Measurements from ENCODE around the gene STEAP3. TPM values are rescaled to one million over a fixed set of nuclear protein-coding genes. Genes with fewer than 3 reads are reported as not detected.

Gene STEAP3
- total and polyA plus RNA-seq, 2 donors (not counting 1 experiment from before 2014, with no cell fraction given) = 13.7 to 28.4 TPM

- Histone ChIP-seq H3K79me2 (ENCODE audit: control insufficient read depth, insufficient read depth, low read length) (no peaks in the 10 kb centered on the region), H3K9me3 (ENCODE audit: control insufficient read depth, insufficient read depth, low read depth, low read length) (no peaks in the 10 kb centered on the region), H2AFZ (ENCODE audit: low read length) (no peak overlapping the region), H3K4me3 (replicated peaks in 1 of 4; ENCODE audit: control extremely low read depth in 1 of 4, insufficient read depth in 1 of 4, low read depth in 3 of 4, low read length in 4 of 4) (no peak overlapping the region), H3K27me3 (ENCODE audit: control insufficient read depth, insufficient read depth, low read length) (peaks cover 4% of the 10 kb centered on the region), H3K27ac (ENCODE audit: insufficient read depth, low read length) (no peak overlapping the region), H3K4me2 (ENCODE audit: extremely low read depth, insufficient read depth, low read length) (no peak overlapping the region), H4K20me1 (ENCODE audit: control insufficient read depth, extremely low read depth, insufficient read depth, low read length) (no peaks in the 10 kb centered on the region), H3K9ac (ENCODE audit: insufficient read depth, low read length) (no peak overlapping the region), H3K4me1 (ENCODE audit: control insufficient read depth, extremely low read depth, insufficient read depth, low read length) (no peaks in the 10 kb centered on the region), H3K36me3 (ENCODE audit: control insufficient read depth, insufficient read depth, low read length) (no peaks in the 10 kb centered on the region)
- TF ChIP-seq EZH2 (IDR thresholded peaks at IDR 0.05; ENCODE audit: low read length, missing control alignments) = no peak
- TF ChIP-seq, protein P1, sequence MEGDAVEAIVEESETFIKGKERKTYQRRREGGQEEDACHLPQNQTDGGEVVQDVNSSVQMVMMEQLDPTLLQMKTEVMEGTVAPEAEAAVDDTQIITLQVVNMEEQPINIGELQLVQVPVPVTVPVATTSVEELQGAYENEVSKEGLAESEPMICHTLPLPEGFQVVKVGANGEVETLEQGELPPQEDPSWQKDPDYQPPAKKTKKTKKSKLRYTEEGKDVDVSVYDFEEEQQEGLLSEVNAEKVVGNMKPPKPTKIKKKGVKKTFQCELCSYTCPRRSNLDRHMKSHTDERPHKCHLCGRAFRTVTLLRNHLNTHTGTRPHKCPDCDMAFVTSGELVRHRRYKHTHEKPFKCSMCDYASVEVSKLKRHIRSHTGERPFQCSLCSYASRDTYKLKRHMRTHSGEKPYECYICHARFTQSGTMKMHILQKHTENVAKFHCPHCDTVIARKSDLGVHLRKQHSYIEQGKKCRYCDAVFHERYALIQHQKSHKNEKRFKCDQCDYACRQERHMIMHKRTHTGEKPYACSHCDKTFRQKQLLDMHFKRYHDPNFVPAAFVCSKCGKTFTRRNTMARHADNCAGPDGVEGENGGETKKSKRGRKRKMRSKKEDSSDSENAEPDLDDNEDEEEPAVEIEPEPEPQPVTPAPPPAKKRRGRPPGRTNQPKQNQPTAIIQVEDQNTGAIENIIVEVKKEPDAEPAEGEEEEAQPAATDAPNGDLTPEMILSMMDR (conservative IDR thresholded peaks at IDR 0.05 in 1 of 2, IDR thresholded peaks at IDR 0.05 in 1 of 2; ENCODE audit: low read depth in 1 of 2, low read length in 2 of 2) = no peak
- no peak for DNase-seq (ENCODE audit: low read depth in 2 of 2)
These were observed 9.1 kb upstream of the STEAP3 start for GRCh38 chr2:119214453-119215037.

GRCh38 chr2:119216994-119217393, 6.6 kb upstream of the STEAP3 start:
- H3K79me2 ChIP-seq (ENCODE audit: control insufficient read depth, insufficient read depth, low read length) = no peaks in the 10 kb centered on the region
- no peaks in the 10 kb centered on the region for H3K4me1 ChIP-seq (ENCODE audit: control insufficient read depth, extremely low read depth, insufficient read depth, low read length)
- no peak overlapping the region for H3K9ac ChIP-seq (ENCODE audit: insufficient read depth, low read length)
- TF ChIP-seq, protein P1 (conservative IDR thresholded peaks at IDR 0.05 in 1 of 2, IDR thresholded peaks at IDR 0.05 in 1 of 2; ENCODE audit: low read depth in 1 of 2, low read length in 2 of 2) = no peak
- no peak for TF ChIP-seq EZH2 (IDR thresholded peaks at IDR 0.05; ENCODE audit: low read length, missing control alignments)
- no peak overlapping the region for H2AFZ ChIP-seq (ENCODE audit: low read length)
- H3K27ac ChIP-seq (ENCODE audit: insufficient read depth, low read length) = no peak overlapping the region
- H3K27me3 ChIP-seq (ENCODE audit: control insufficient read depth, insufficient read depth, low read length) = peaks cover under 1% of the 10 kb centered on the region
- no peak overlapping the region for H3K4me3 ChIP-seq (replicated peaks in 1 of 4; ENCODE audit: control extremely low read depth in 1 of 4, insufficient read depth in 1 of 4, low read depth in 3 of 4, low read length in 4 of 4)
- H3K9me3 ChIP-seq (ENCODE audit: control insufficient read depth, insufficient read depth, low read depth, low read length) = no peaks in the 10 kb centered on the region
- DNase-seq (ENCODE audit: low read depth in 2 of 2) = no peak
- no peak overlapping the region for H3K4me2 ChIP-seq (ENCODE audit: extremely low read depth, insufficient read depth, low read length)
- H4K20me1 ChIP-seq (ENCODE audit: control insufficient read depth, extremely low read depth, insufficient read depth, low read length) = no peaks in the 10 kb centered on the region
- H3K36me3 ChIP-seq (ENCODE audit: control insufficient read depth, insufficient read depth, low read length) = no peaks in the 10 kb centered on the region

GRCh38 chr2:119218478-119219064, 5.1 kb upstream of the STEAP3 start:
- H3K4me1 ChIP-seq (ENCODE audit: control insufficient read depth, extremely low read depth, insufficient read depth, low read length) = no peaks in the 10 kb centered on the region
- no peaks in the 10 kb centered on the region for H3K9me3 ChIP-seq (ENCODE audit: control insufficient read depth, insufficient read depth, low read depth, low read length)
- no peak overlapping the region for H3K4me3 ChIP-seq (replicated peaks in 1 of 4; ENCODE audit: control extremely low read depth in 1 of 4, insufficient read depth in 1 of 4, low read depth in 3 of 4, low read length in 4 of 4)
- no peak overlapping the region for H3K27ac ChIP-seq (ENCODE audit: insufficient read depth, low read length)
- H3K4me2 ChIP-seq (ENCODE audit: extremely low read depth, insufficient read depth, low read length) = no peak overlapping the region
- no peaks in the 10 kb centered on the region for H3K36me3 ChIP-seq (ENCODE audit: control insufficient read depth, insufficient read depth, low read length)
- H3K79me2 ChIP-seq (ENCODE audit: control insufficient read depth, insufficient read depth, low read length) = no peaks in the 10 kb centered on the region
- TF ChIP-seq, protein P1 (conservative IDR thresholded peaks at IDR 0.05 in 1 of 2, IDR thresholded peaks at IDR 0.05 in 1 of 2; ENCODE audit: low read depth in 1 of 2, low read length in 2 of 2) = peak; percentile 34 to 65
- no peak for TF ChIP-seq EZH2 (IDR thresholded peaks at IDR 0.05; ENCODE audit: low read length, missing control alignments)
- H2AFZ ChIP-seq (ENCODE audit: low read length) = no peak overlapping the region
- no peaks in the 10 kb centered on the region for H3K27me3 ChIP-seq (ENCODE audit: control insufficient read depth, insufficient read depth, low read length)
- H3K9ac ChIP-seq (ENCODE audit: insufficient read depth, low read length) = no peak overlapping the region
- DNase-seq (ENCODE audit: low read depth in 2 of 2) = peak; percentile 51 to 81
- H4K20me1 ChIP-seq (ENCODE audit: control insufficient read depth, extremely low read depth, insufficient read depth, low read length) = no peaks in the 10 kb centered on the region

Measured in fibroblast of lung (primary cell).